GM12873 (cell line): Measurements from ENCODE around the gene CHD6.

Experiments
- CTCF ChIP-seq: IDR thresholded peaks from 2 replicates; pipeline ENCODE4 v1.5.1; 2012; ENCODE audit warnings: low read depth, mild to moderate bottlenecking, moderate library complexity, low read length, control low read depth; ENCODE audit not compliant: insufficient read depth; ENCODE audit errors: missing control alignments

CHD6 gene

GRCh38 chr20:41422953-41423352, 195.2 kb downstream of the CHD6 start:
- no peak for TF ChIP-seq CTCF

GRCh38 chr20:41418739-41419293, 199.4 kb downstream of the CHD6 start:
- TF ChIP-seq CTCF: no peak

- no peak for TF ChIP-seq CTCF
These were observed 200.1 kb downstream of the CHD6 start for GRCh38 chr20:41418031-41418430.

GRCh38 chr20:41415191-41415590, 203.0 kb downstream of the CHD6 start:
- TF ChIP-seq CTCF: no peak

GRCh38 chr20:41413169-41413568, 205.0 kb downstream of the CHD6 start:
- no peak for TF ChIP-seq CTCF

- no peak for TF ChIP-seq CTCF
These were observed 205.7 kb downstream of the CHD6 start for GRCh38 chr20:41412324-41413120.

- TF ChIP-seq CTCF: peak; percentile 29
These were observed 206.8 kb downstream of the CHD6 start for GRCh38 chr20:41411391-41411847.
